Pancreas (tissue), 10 donors: ENCODE data around the gene MXI1. TPM values are rescaled to one million over a fixed set of nuclear protein-coding genes. Genes with fewer than 3 reads are reported as not detected.

ENCODE experiments used
- ATAC-seq, 4 donors: fragments of 200-7000 bp; cut with Tn5 transposase; one replicate each; pipeline versions ENCODE4 v1.8.0 to v1.9.1; 2020; ENCODE audit warnings: mild to moderate bottlenecking in 4 of 4, moderate library complexity in 4 of 4
- DNase-seq, 6 donors: peaks; one replicate each; pipeline ENCODE4 v3.0.0-alpha.2; 2020
- FAIRE-seq: peaks from 2 replicates; lab custom pipeline; 2012; peaks lifted over from hg19 to GRCh38; lab: Jason Lieb, UNC
- H3K27ac ChIP-seq, 4 donors: fragments of 200-600 bp; sonication (generic); 1 replicate in 3 of 4; 2 replicates in 1 of 4; pipeline versions ENCODE4 v1.5.0 to v1.8.0; 2020
- H3K27me3 ChIP-seq, 4 donors: fragments of 200-600 bp; one replicate each; pipeline ENCODE4 v1.8.0; 2021
- H3K36me3 ChIP-seq, 3 donors: fragments of 200-600 bp; sonication (generic) in 1 of 3; one replicate each; pipeline versions ENCODE4 v1.5.0 to v1.8.0; 2020 to 2021
- H3K4me1 ChIP-seq, 3 donors: fragments of 200-600 bp; one replicate each; pipeline ENCODE4 v1.8.0; 2021
- H3K4me3 ChIP-seq, 4 donors: fragments of 200-600 bp; sonication (generic) in 2 of 4; one replicate each; pipeline versions ENCODE4 v1.5.0 to v1.8.0; 2020 to 2021
- H3K9me3 ChIP-seq, 4 donors: fragments of 200-600 bp; one replicate each; pipeline ENCODE4 v1.8.0; 2021
- CTCF ChIP-seq, 4 donors: fragments of 200-600 bp; sonication (generic) in 3 of 4; IDR thresholded peaks; one replicate each; pipeline versions ENCODE4 v1.5.0 to v1.8.0; 2021; ENCODE audit warnings: antibody characterized with exemption in 4 of 4
- WGBS, 2 donors: extraction: QIAGEN DNeasy Blood & Tissue Kit; methylation state at CpG; one replicate each; pipeline ENCODE4 v1.1.7; 2013; 5-methylcytosine and 5-hydroxymethylcytosine counted together
- intact Hi-C, 3 donors: fragments of 100-400 bp; cut with DNase I; formaldehyde crosslinking; loops; one replicate each; pipeline versions ENCODE4 v1.11.1 to v1.14.2; 2022
- polyA plus RNA-seq, 2 donors: library from polyadenylated mRNA; stranded (reverse); fragments of 200-250 nt; gene quantifications; one replicate each; pipeline ENCODE4 v1.2.3, GENCODE V29; 2013
- total RNA-seq, 6 donors: library from RNA; stranded (reverse); fragmentation: NEBNext Ultra II Directional in 4 of 6; extraction: Animal tissue kit (Norgen Biotek cat#: 25700) in 4 of 6; gene quantifications; one replicate each; pipeline versions ENCODE4 v1.2.1 to v1.2.4, GENCODE V29; 2021 to 2023
- donor health status: healthy with polysubstance abuse.
- donor health status: DM: no; HTN: no; CAD: no; lungs with moderate emphysema.
- donor health status: DM: no; HTN: no; CAD: no.
- donor health status: control.
- donor health status: control.
- donor health status: Bipolar disorder and iron deficiency.
- donor health status: DM: yes; HTN: yes; CAD: no.
- donor health status: DM: no; HTN: no; CAD: no.
- donor health status: DM: no; HTN: no; CAD: no.
- donor health status: DM: yes; HTN: yes; CAD: no.

MXI1 gene
- total and polyA plus RNA-seq, 8 donors: 8.2 to 30.5 (median 21.5) TPM

- intact Hi-C loops: loop anchor here in 2 of 3 donors (5.0 to 10.0 kb wide), 2 partner anchors 138 to 140 kb away; no protein-coding TSS in a partner anchor
- Histone ChIP-seq H3K27ac (no peak overlapping the region), H3K9me3 (no peaks in the 10 kb centered on the region), H3K27me3 (no peaks in the 10 kb centered on the region), H3K36me3 (peaks cover 0 to 5% (median 0%) of the 10 kb centered on the region in 3 donors), H3K4me1 (peaks cover 2 to 9% (median 5%) of the 10 kb centered on the region in 3 donors), H3K4me3 (no peak overlapping the region)
- FAIRE-seq (no peak), DNase-seq (no peak), ATAC-seq (no peak)
- WGBS, 2 donors: 62 to 64% methylated on average over 2 of the region's 2 CpGs
- TF ChIP-seq CTCF (IDR thresholded peaks at IDR 0.05): no peak
Observed at GRCh38 chr10:110275128-110275729, 67.8 kb downstream of the MXI1 start.

DNA sequence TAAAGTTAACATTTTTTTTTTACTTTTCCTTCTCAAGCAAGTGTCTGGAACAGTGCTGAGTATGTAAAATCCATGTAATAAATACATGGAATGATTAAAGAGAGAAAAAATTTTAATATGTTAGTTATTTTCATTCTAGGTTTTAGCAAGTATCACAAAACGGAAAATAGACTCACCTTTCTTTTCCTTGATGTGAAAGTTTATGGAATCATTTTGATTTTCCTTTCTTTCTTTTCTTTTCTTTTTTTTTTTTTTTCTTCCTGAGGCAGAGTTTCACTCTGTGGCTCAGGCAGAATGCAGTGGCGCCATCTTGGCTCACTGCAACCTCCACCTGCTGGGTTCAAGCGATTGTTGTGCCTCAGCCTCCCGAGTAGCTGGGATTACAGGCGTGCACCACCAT, 69.2 kb downstream of the MXI1 start:
- no peak for TF ChIP-seq CTCF (IDR thresholded peaks at IDR 0.05)
- intact Hi-C loops: loop anchor here in 2 of 3 donors (5.0 to 10.0 kb wide), 2 partner anchors 139 to 142 kb away; no protein-coding TSS in a partner anchor
- 97 to 98% methylated on average over 5 of the region's 5 CpGs for WGBS, 2 donors
- H3K27ac ChIP-seq: no peak overlapping the region
- no peak for FAIRE-seq
- peaks cover 0 to 6% (median 0%) of the 10 kb centered on the region in 3 donors for H3K4me1 ChIP-seq
- H3K36me3 ChIP-seq: peaks cover 0 to 6% (median 0%) of the 10 kb centered on the region in 3 donors
- ATAC-seq: no peak
- no peak overlapping the region for H3K4me3 ChIP-seq
- H3K27me3 ChIP-seq: no peaks in the 10 kb centered on the region
- DNase-seq: no peak
- no peaks in the 10 kb centered on the region for H3K9me3 ChIP-seq

DNA sequence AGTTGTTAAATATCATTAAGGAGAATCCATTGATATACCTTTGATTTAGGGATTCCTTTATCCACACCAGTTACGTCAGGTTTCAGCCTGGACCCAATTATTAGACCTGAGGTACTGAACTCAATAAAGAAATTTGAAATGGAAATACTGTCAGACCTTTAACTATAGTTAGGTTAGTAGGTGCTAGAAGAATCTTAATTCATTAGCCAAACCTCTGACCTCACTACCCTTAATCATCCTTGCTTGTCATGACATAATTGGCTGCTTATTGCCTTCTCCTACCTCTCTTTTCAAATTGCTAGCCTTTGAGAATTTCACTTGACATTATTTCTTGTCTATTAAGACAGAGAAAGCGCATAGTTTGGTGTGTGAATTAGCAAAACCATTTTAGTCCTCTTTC, 70.2 kb downstream of the MXI1 start:
- Histone ChIP-seq H3K27ac (no peak overlapping the region), H3K4me3 (no peak overlapping the region), H3K9me3 (no peaks in the 10 kb centered on the region), H3K27me3 (no peaks in the 10 kb centered on the region), H3K4me1 (peaks cover 0 to 6% (median 0%) of the 10 kb centered on the region in 3 donors), H3K36me3 (peaks cover 0 to 6% (median 0%) of the 10 kb centered on the region in 3 donors)
- no peak for TF ChIP-seq CTCF (IDR thresholded peaks at IDR 0.05)
- intact Hi-C loops: loop anchor here in 2 of 3 donors (5.0 to 10.0 kb wide), 2 partner anchors 140 to 143 kb away; no protein-coding TSS in a partner anchor
- 92 to 95% methylated on average over 2 of the region's 2 CpGs for WGBS, 2 donors
- ATAC-seq (peak in 1 of 4 donors; percentile 13), FAIRE-seq (no peak), DNase-seq (no peak)

DNA sequence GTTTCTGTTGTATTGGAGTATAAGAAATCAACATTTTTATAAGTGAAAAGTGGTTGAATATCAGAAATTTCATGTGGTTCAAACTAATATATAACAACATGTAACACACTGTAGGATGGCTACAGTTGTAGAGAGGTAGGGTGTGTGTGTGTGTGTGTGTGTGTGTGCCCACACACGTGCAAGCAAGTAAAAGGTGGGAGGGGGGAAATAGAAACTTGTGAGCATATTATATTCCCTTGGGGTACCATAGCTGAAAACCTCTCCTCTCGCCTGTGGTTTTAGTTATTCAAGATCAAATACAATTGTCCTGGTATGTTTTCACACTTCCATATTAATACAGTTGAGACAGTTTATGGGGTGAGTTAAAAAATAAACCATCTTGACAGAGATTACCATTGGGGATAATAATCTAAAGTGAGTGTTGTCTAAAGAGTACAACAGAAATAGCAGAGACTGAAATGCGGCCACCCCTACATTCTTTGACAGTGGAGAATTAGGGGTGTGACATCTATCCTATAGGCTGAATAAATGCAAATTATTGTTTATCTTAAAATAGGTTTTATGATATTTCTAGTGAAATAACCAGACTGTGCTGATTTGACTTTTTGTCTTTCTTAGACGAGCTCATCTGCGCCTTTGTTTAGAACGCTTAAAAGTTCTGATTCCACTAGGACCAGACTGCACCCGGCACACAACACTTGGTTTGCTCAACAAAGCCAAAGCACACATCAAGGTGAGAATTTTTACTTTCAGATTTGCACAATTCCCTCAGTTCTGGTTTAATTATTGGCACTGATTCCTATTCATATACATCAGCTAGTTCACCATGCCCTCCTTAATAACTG, 71.4 kb downstream of the MXI1 start:
- H3K4me1 ChIP-seq: peaks cover 0 to 6% (median 0%) of the 10 kb centered on the region in 3 donors
- H3K27me3 ChIP-seq: no peaks in the 10 kb centered on the region
- no peak overlapping the region for H3K27ac ChIP-seq
- no peaks in the 10 kb centered on the region for H3K9me3 ChIP-seq
- intact Hi-C loops: loop anchor here in 2 of 3 donors (5.0 to 10.0 kb wide), 2 partner anchors 141 to 144 kb away; no protein-coding TSS in a partner anchor
- ATAC-seq (peak; percentile 34 to 45 (median 42)), DNase-seq (no peak), FAIRE-seq (no peak)
- 59 to 66% methylated on average over 7 of the region's 7 CpGs for WGBS, 2 donors
- H3K36me3 ChIP-seq: peaks cover 0 to 6% (median 0%) of the 10 kb centered on the region in 3 donors
- no peak for TF ChIP-seq CTCF (IDR thresholded peaks at IDR 0.05)
- H3K4me3 ChIP-seq: no peak overlapping the region
